GM12875 (cell line): ENCODE results near the gene MAPK14.
"Not testable (repeated sequence)": the region's sequence is repeated elsewhere in the genome, so short reads cannot be mapped to it uniquely, and the experiment has no call there.

Experiments used
- H3K4me3 ChIP-seq: one replicate; pipeline ENCODE4 v1.5.1; 2011; ENCODE audit warnings: low read depth, low read length, control low read depth
- TF ChIP-seq, protein P1 (sequence below): IDR thresholded peaks from 2 replicates; pipeline ENCODE4 v1.5.1; 2011; ENCODE audit warnings: low read depth, mild to moderate bottlenecking, control low read depth, inconsistent platforms, low read length, moderate library complexity, borderline replicate concordance; ENCODE audit not compliant: insufficient read depth

MAPK14 gene

DNA sequence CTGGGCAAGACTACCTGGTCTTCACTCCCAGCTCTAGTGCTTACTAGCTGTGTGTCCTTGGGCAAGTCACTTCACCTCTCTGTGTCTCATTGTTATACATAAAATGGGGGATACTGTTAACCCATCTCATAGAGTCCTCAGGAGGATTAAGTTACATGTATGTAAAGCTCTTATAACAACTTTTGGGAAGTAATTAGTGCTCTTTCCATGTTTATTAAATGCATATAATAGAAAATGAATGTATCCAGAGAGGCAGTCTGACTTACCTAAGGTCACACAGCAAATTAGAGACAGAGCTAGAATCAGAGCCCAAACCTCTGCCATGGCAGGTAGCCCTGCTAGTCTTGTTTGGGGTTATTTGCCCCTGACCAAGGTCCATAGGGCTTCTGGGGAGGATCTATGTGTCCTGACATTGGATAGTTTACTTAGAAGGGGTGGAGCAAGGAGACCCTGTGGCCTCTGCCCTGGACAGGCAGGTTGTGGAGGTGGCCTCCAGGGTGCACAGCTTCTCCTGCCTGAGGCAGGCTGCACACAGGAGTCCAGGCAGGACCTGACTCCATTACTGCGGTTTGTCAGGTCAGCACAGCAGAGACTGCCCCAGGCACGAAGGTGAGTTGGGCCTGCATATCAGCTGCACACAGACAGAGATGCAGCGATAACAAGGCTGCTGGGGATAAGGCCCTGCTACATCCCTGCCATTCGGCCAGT lies 94.3 kb downstream of the MAPK14 start:
- no peak overlapping the region for H3K4me3 ChIP-seq
- TF ChIP-seq, protein P1, sequence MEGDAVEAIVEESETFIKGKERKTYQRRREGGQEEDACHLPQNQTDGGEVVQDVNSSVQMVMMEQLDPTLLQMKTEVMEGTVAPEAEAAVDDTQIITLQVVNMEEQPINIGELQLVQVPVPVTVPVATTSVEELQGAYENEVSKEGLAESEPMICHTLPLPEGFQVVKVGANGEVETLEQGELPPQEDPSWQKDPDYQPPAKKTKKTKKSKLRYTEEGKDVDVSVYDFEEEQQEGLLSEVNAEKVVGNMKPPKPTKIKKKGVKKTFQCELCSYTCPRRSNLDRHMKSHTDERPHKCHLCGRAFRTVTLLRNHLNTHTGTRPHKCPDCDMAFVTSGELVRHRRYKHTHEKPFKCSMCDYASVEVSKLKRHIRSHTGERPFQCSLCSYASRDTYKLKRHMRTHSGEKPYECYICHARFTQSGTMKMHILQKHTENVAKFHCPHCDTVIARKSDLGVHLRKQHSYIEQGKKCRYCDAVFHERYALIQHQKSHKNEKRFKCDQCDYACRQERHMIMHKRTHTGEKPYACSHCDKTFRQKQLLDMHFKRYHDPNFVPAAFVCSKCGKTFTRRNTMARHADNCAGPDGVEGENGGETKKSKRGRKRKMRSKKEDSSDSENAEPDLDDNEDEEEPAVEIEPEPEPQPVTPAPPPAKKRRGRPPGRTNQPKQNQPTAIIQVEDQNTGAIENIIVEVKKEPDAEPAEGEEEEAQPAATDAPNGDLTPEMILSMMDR, result no peak

DNA sequence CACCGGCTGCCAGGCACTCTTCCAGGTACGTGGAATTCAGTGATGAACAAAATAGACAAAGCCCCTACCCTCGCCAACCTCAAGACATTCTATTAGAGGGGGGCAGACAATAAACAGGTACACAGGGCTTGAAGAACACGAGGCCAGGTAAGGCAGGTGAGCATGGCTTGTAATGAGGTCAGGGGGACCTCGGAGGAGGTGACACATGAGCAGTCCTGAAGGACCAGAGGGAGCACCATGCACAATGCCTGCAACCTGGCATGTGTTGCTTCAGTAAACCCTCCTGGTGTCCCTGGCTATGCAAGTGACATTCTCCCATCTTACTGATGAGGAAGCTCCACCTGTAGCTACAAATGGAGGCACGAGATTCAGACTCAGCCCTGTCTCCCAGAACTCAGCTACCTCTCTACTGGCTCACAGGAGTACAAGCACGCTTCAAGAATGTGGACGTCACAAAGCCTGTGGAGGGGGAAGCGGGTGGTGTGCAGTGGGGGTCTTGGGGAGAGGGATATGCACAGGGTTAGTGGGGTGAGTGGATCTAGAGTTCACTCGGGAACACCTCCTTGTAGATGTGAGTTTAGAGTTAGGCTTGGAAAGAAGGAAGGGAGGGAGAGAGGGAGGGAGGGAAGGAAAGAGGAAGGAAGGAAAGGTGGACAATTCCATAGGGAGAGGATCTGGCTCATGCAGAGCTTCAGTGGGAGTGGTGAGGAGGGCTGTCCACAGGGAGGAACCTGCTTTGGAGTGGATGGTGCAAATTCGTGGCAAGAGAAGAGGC lies 95.1 kb downstream of the MAPK14 start:
- H3K4me3 ChIP-seq, result no peak overlapping the region
- TF ChIP-seq, protein P1, result no peak

DNA sequence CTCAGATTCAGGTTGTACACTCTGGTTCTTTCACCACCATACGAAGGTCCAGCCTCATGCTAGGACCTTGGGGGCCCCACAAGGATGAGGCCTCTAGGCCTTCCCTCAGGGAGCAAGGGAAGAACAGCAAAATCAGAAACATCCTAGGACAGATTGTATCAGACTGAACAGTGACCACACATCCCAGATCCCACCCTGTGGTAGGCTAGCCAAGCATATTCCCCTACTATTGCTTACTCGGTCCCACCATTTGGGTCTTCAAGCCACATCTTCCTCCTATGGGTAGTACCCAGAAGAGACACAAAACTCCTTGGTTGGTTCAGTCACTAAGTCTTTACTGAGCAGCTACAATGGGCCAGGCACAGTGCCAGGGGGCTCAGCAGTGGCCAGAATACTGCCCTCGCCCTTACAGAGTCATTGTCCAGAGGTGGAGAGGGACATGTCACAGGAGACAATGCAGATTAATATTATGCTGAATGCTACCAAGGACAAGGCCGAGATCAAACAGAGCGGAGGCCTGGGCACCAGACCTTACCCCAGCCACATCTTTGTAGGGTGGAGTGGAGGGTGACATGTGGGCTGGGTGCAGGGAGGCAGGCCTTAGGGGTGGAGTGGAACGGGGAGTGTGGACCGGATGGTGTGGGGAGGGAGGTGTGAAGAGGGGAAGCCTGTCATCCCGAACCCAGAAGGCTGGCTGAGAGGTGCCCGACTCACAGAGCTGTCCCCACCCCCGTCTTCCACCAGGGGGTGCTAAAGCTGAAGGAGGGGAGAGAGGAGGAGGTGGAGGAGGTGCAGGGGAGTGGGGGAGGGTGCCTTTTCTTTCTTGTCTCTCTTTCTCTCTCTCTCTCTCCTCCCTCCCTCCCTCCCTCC lies 95.9 kb downstream of the MAPK14 start:
- TF ChIP-seq, protein P1, result peak; percentile 84
- no peak overlapping the region for H3K4me3 ChIP-seq

DNA sequence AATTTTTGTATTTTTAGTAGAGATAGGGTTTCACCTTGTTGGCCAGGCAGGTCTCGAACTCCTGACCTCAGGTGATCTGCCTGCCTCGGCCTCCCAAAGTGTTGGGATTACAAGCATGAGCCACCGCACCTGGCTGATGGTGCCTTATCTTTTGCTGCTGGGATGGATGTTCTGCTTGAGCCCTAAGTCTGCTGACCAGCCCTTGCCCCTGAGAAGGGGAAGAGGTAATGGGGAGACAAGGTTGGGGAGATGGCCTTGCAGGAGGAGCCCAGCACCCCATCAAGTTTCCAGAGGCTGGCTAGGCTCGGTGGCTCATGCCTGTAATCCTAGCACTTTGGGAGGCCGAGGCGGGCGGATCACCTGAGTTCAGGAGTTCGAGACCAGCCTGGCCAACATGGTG lies 96.7 kb downstream of the MAPK14 start:
- H3K4me3 ChIP-seq, result not testable (repeated sequence)

DNA sequence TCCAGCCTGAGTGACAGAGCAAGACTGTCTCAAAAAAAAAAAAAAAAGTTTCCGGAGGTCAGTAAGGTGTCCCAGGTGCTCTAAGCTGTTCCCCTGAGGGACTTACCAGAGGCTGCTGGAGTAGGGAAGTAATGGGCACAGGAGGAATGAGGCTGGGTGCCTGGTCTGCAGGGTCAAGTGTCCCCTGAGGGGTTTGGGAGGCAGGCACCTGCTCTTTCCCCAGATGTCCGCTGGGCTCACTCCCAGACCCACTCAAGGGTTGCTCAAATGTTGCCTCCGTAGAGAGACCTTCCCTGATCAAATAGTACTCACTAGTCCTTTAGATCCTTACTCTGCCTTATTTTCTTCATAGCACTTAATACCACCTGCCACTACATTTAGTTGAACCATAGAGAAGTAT lies 97.3 kb downstream of the MAPK14 start:
- H3K4me3 ChIP-seq, result no peak overlapping the region
- TF ChIP-seq, protein P1, result no peak

DNA sequence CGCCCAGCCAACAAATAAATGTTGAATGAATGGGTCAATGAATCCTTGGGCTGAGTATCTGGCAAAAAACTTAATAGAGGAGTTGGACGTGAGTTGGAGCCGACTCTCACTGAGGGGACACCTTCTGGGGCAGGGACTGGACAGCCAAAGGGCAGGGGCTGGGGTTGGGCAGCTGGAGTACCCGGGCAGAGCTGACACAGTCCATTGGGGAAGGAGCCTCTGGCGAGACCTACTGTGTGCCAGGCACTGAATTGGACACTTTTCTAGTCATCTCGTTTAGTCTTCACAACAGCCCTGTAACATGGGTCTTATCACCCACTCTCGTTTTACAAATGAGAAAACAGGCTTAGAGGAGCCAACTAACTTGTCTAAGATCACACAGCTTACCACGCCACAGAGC lies 98.0 kb downstream of the MAPK14 start:
- TF ChIP-seq, protein P1, result no peak
- H3K4me3 ChIP-seq, result no peak overlapping the region

DNA sequence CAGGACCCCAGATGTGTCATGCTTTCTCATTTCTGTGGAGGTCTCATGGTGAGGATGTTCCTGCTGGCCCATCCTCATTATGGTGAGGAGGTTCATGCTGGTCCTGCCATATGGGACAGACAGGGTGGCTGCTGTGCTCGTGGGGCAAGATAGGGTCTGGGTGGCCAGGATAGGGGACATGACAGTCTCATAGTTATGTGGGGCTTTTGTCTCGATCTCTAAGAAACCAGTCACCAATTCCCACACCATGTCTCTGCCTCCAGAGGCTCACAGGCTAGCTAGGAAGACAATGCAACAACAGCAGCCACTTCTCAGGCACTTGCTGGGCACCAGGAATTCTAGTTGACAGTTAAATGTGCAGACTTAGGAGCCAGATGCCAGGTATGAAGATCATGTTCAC lies 98.5 kb downstream of the MAPK14 start:
- TF ChIP-seq, protein P1, result no peak
- H3K4me3 ChIP-seq, result no peak overlapping the region
